Neural progenitor cell (in vitro differentiated cells): ENCODE measurements around the gene IFT20. TPM values are rescaled to one million over a fixed set of nuclear protein-coding genes. Genes with fewer than 3 reads are reported as not detected.

Experiments
- DNase-seq: peaks from one replicate; pipeline ENCODE4 v3.0.0-alpha.2; 2016; ENCODE audit warnings: low spot score
- H2AFZ ChIP-seq: fragments of 200-600 bp; sonication (generic); replicated peaks from 2 replicates; pipeline ENCODE4 v1.6.1; 2016; ENCODE audit warnings: antibody characterized with exemption
- H3F3A ChIP-seq: fragments of 200-600 bp; sonication (generic); 2 replicates; pipeline ENCODE4 v1.6.1; 2016; ENCODE audit warnings: antibody characterized with exemption, low read depth
- H3K27ac ChIP-seq: fragments of 200-600 bp; sonication (generic); 2 replicates; pipeline ENCODE4 v1.5.1; 2016; ENCODE audit warnings: mild to moderate bottlenecking
- H3K27me3 ChIP-seq: fragments of 200-600 bp; sonication (generic); 2 replicates; pipeline ENCODE4 v1.6.1; 2016; ENCODE audit warnings: mild to moderate bottlenecking, moderate library complexity
- H3K36me3 ChIP-seq: fragments of 200-600 bp; sonication (generic); 2 replicates; pipeline ENCODE4 v1.5.1; 2016
- H3K4me1 ChIP-seq: fragments of 200-600 bp; sonication (generic); 2 replicates; pipeline ENCODE4 v1.6.1; 2016; ENCODE audit warnings: mixed run types
- H3K4me2 ChIP-seq: fragments of 200-600 bp; sonication (generic); 2 replicates; pipeline ENCODE4 v1.6.1; 2016
- H3K4me3 ChIP-seq: fragments of 200-600 bp; sonication (generic); 2 replicates; pipeline ENCODE4 v1.5.1; 2016
- H3K79me2 ChIP-seq: fragments of 200-600 bp; sonication (generic); 2 replicates; pipeline ENCODE4 v1.6.1; 2016; ENCODE audit warnings: low read depth
- H3K9ac ChIP-seq: fragments of 200-600 bp; sonication (generic); 2 replicates; pipeline ENCODE4 v1.6.1; 2016
- H3K9me3 ChIP-seq: fragments of 200-600 bp; sonication (generic); 2 replicates; pipeline ENCODE4 v1.5.1; 2016; ENCODE audit warnings: low read depth
- H4K20me1 ChIP-seq: fragments of 200-600 bp; sonication (generic); 2 replicates; pipeline ENCODE4 v1.6.1; 2016; ENCODE audit warnings: low read depth
- H3K27ac Mint-ChIP-seq: 3 replicates; pipeline ENCODE4 v1.8.0; 2021; ENCODE audit warnings: mixed read lengths
- H3K27me3 Mint-ChIP-seq: 2 replicates; pipeline ENCODE4 v1.8.0; 2022; ENCODE audit warnings: low read depth, mild to moderate bottlenecking, inconsistent platforms, moderate library complexity, mixed read lengths; ENCODE audit not compliant: insufficient read depth
- H3K36me3 Mint-ChIP-seq: 3 replicates; pipeline ENCODE4 v1.8.0; 2021; ENCODE audit warnings: mixed read lengths
- H3K4me1 Mint-ChIP-seq: 3 replicates; pipeline ENCODE4 v1.8.0; 2021; ENCODE audit warnings: mixed read lengths
- H3K4me3 Mint-ChIP-seq: 3 replicates; pipeline ENCODE4 v1.8.0; 2021; ENCODE audit warnings: mild to moderate bottlenecking, moderate library complexity, mixed read lengths
- H3K9me3 Mint-ChIP-seq: 3 replicates; pipeline ENCODE4 v1.8.0; 2020; ENCODE audit warnings: mixed read lengths
- CTCF ChIP-seq: fragments of 200-600 bp; sonication (generic); IDR thresholded peaks from 2 replicates; pipeline ENCODE4 v1.5.1; 2017; ENCODE audit warnings: antibody characterized with exemption, mild to moderate bottlenecking
- EZH2 ChIP-seq: fragments of 200-600 bp; sonication (generic); IDR thresholded peaks from 2 replicates; pipeline ENCODE4 v1.6.1; 2017; ENCODE audit warnings: antibody characterized with exemption, mild to moderate bottlenecking, moderate library complexity
- EZH2phosphoT487 ChIP-seq: fragments of 200-600 bp; sonication (generic); IDR thresholded peaks from 2 replicates; pipeline ENCODE4 v1.6.1; 2017; ENCODE audit warnings: antibody characterized with exemption
- total RNA-seq: library from RNA; depleted of rRNA; stranded (reverse); fragments of >200 nt; gene quantifications from 2 replicates; pipeline ENCODE4 v1.2.3, GENCODE V29; 2015; ENCODE audit warnings: low replicate concordance

IFT20 gene
- total RNA-seq, 1 donor from 2014 or later = 68.2 TPM

- Mint-ChIP-seq H3K9me3 (no peaks in the 10 kb centered on the region), H3K27me3 (no peaks in the 10 kb centered on the region), H3K4me3 (no peak overlapping the region), H3K4me1 (peaks cover 4% of the 10 kb centered on the region), H3K27ac (no peak overlapping the region), H3K36me3 (peaks cover 8% of the 10 kb centered on the region)
- Histone ChIP-seq H3K9ac (no peak overlapping the region), H3K4me3 (no peak overlapping the region), H2AFZ (no peak overlapping the region), H3K27ac (no peak overlapping the region), H3K79me2 (peaks cover 10% of the 10 kb centered on the region), H3F3A (no peaks in the 10 kb centered on the region), H4K20me1 (no peaks in the 10 kb centered on the region), H3K36me3 (peaks cover 4% of the 10 kb centered on the region), H3K9me3 (no peaks in the 10 kb centered on the region), H3K4me1 (peaks cover 6% of the 10 kb centered on the region), H3K27me3 (no peaks in the 10 kb centered on the region), H3K4me2 (no peak overlapping the region)
- DNase-seq = no peak
- TF ChIP-seq EZH2 (no peak), EZH2phosphoT487 (no peak), CTCF (no peak)
Measured at GRCh38 chr17:28363186-28363585, 27.9 kb upstream of the IFT20 start.

- H3K4me3 Mint-ChIP-seq = peak overlapping the region; percentile 96
- H3K4me1 ChIP-seq = peaks cover 13% of the 10 kb centered on the region
- H2AFZ ChIP-seq = peak overlapping the region; percentile 81
- peaks cover 18% of the 10 kb centered on the region for H3K4me1 Mint-ChIP-seq
- peaks cover 32% of the 10 kb centered on the region for H3K79me2 ChIP-seq
- H3K27me3 ChIP-seq = no peaks in the 10 kb centered on the region
- H3K27me3 Mint-ChIP-seq = no peaks in the 10 kb centered on the region
- no peaks in the 10 kb centered on the region for H3K9me3 ChIP-seq
- peak overlapping the region; percentile 92 for H3K4me2 ChIP-seq
- no peak for DNase-seq
- no peaks in the 10 kb centered on the region for H4K20me1 ChIP-seq
- H3K27ac ChIP-seq = no peak overlapping the region
- peaks cover 7% of the 10 kb centered on the region for H3K36me3 ChIP-seq
- peak overlapping the region; percentile 83 for H3K4me3 ChIP-seq
- H3K36me3 Mint-ChIP-seq = peaks cover 8% of the 10 kb centered on the region
- H3K27ac Mint-ChIP-seq = peak overlapping the region; percentile 28
- H3K9ac ChIP-seq = peak overlapping the region; percentile 84
- TF ChIP-seq CTCF (no peak), EZH2phosphoT487 (no peak), EZH2 (no peak)
- H3K9me3 Mint-ChIP-seq = no peaks in the 10 kb centered on the region
- no peaks in the 10 kb centered on the region for H3F3A ChIP-seq
Measured at GRCh38 chr17:28357901-28358197, 22.6 kb upstream of the IFT20 start.

- Mint-ChIP-seq H3K4me3 (peak within 1 kb of the TSS; percentile 96), H3K9me3 (no peaks in the 10 kb centered on the region), H3K27ac (peak within 1 kb of the TSS; percentile 44), H3K4me1 (peaks cover 18% of the 10 kb centered on the region), H3K27me3 (no peaks in the 10 kb centered on the region), H3K36me3 (peaks cover 8% of the 10 kb centered on the region)
- peak within 1 kb of the TSS; percentile 81 for H2AFZ ChIP-seq
- H3K9ac ChIP-seq = peak within 1 kb of the TSS; percentile 84
- H3K4me1 ChIP-seq = peaks cover 13% of the 10 kb centered on the region
- H3K4me2 ChIP-seq = peak within 1 kb of the TSS; percentile 92
- no peaks in the 10 kb centered on the region for H4K20me1 ChIP-seq
- H3K27me3 ChIP-seq = no peaks in the 10 kb centered on the region
- DNase-seq = peak; percentile 98
- peak within 1 kb of the TSS; percentile 83 for H3K4me3 ChIP-seq
- no peaks in the 10 kb centered on the region for H3F3A ChIP-seq
- no peaks in the 10 kb centered on the region for H3K9me3 ChIP-seq
- peaks cover 10% of the 10 kb centered on the region for H3K36me3 ChIP-seq
- peaks cover 32% of the 10 kb centered on the region for H3K79me2 ChIP-seq
- H3K27ac ChIP-seq = no peak within 1 kb of the TSS
- TF ChIP-seq CTCF (peak; percentile 7), EZH2phosphoT487 (no peak), EZH2 (peak; percentile 30)
Measured at GRCh38 chr17:28357061-28357900, 22.0 kb upstream of the IFT20 start, which contains the start of gene POLDIP2. TSS of gene POLDIP2 (minus strand) at chr17:28357527. CDS start at chr17:28357448, 79 bp downstream.
